Measurements from ENCODE around the gene VSX1. TPM values are rescaled to one million over a fixed set of nuclear protein-coding genes. Genes with fewer than 3 reads are reported as not detected.

VSX1 gene
- polyA plus RNA-seq, 1 donor from 2014 or later: not detected

GRCh38 chr20:25050501-25051350, 31.2 kb downstream of the VSX1 start:
- Histone ChIP-seq H3K36me3 (ENCODE audit: insufficient read depth, low read length) (no peaks in the 10 kb centered on the region), H3K4me3 (ENCODE audit: low read length) (no peak overlapping the region), H3K27me3 (ENCODE audit: insufficient read depth, low read depth, low read length) (peaks cover 3% of the 10 kb centered on the region), H3K27ac (ENCODE audit: low read length) (no peak overlapping the region), H3K4me2 (ENCODE audit: low read length) (no peak overlapping the region), H2AFZ (ENCODE audit: low read depth, low read length) (no peak overlapping the region), H4K20me1 (ENCODE audit: insufficient read depth) (no peaks in the 10 kb centered on the region), H3K9me2 (ENCODE audit: insufficient read depth, low read length) (no peaks in the 10 kb centered on the region), H3K9me3 (ENCODE audit: low read length) (no peaks in the 10 kb centered on the region), H3F3A (ENCODE audit: insufficient read depth, low read length, poor library complexity, severe bottlenecking) (no peaks in the 10 kb centered on the region), H3K9ac (ENCODE audit: low read length) (no peak overlapping the region), H3K79me2 (replicated peaks; ENCODE audit: insufficient read depth, low read length) (no peaks in the 10 kb centered on the region)
- TF ChIP-seq TAF1 (IDR thresholded peaks at IDR 0.05; ENCODE audit: low read depth) (no peak), POLR2AphosphoS5 (IDR thresholded peaks at IDR 0.05) (no peak)

DNA sequence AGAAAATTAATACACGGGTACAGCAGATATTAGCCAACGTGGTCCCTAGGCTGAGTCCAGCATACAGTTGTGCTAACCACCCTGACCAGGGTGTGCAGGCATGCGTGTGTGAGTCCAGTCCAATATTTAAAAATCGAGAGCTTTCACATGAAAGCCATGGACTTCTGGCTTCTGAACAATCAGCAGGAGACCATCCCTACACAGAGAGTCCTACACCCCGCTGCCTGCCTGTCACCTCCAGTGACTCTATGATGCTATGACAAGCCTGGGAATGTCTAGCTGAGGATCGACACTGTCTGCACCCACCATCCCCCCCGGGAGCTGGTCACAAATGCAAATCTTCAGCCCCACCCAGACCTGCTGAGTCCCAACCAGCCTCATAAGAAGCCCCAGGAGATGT, 31.9 kb downstream of the VSX1 start:
- H3K36me3 ChIP-seq (ENCODE audit: insufficient read depth, low read length): no peaks in the 10 kb centered on the region
- TF ChIP-seq RAD21 (conservative IDR thresholded peaks at IDR 0.05): no peak
- TF ChIP-seq CTCF (IDR thresholded peaks at IDR 0.05; ENCODE audit: poor library complexity, severe bottlenecking): no peak
- TF ChIP-seq EP300 (conservative IDR thresholded peaks at IDR 0.05; ENCODE audit: poor library complexity, severe bottlenecking): no peak
- no peak for TF ChIP-seq EZH2 (IDR thresholded peaks at IDR 0.05; ENCODE audit: borderline replicate concordance, insufficient read depth, low read length, poor library complexity, severe bottlenecking)
- no peak for TF ChIP-seq SMC3 (conservative IDR thresholded peaks at IDR 0.05; ENCODE audit: poor library complexity)
- TF ChIP-seq, protein P1, sequence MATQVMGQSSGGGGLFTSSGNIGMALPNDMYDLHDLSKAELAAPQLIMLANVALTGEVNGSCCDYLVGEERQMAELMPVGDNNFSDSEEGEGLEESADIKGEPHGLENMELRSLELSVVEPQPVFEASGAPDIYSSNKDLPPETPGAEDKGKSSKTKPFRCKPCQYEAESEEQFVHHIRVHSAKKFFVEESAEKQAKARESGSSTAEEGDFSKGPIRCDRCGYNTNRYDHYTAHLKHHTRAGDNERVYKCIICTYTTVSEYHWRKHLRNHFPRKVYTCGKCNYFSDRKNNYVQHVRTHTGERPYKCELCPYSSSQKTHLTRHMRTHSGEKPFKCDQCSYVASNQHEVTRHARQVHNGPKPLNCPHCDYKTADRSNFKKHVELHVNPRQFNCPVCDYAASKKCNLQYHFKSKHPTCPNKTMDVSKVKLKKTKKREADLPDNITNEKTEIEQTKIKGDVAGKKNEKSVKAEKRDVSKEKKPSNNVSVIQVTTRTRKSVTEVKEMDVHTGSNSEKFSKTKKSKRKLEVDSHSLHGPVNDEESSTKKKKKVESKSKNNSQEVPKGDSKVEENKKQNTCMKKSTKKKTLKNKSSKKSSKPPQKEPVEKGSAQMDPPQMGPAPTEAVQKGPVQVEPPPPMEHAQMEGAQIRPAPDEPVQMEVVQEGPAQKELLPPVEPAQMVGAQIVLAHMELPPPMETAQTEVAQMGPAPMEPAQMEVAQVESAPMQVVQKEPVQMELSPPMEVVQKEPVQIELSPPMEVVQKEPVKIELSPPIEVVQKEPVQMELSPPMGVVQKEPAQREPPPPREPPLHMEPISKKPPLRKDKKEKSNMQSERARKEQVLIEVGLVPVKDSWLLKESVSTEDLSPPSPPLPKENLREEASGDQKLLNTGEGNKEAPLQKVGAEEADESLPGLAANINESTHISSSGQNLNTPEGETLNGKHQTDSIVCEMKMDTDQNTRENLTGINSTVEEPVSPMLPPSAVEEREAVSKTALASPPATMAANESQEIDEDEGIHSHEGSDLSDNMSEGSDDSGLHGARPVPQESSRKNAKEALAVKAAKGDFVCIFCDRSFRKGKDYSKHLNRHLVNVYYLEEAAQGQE (IDR thresholded peaks at IDR 0.05; ENCODE audit: borderline replicate concordance): no peak
- no peak for TF ChIP-seq POLR2AphosphoS5 (IDR thresholded peaks at IDR 0.05)
- TF ChIP-seq MXI1 (conservative IDR thresholded peaks at IDR 0.05; ENCODE audit: poor library complexity, severe bottlenecking): no peak
- no peak for TF ChIP-seq TAF1 (IDR thresholded peaks at IDR 0.05; ENCODE audit: low read depth)
- H3K27ac ChIP-seq (ENCODE audit: low read length): no peak overlapping the region
- H3K9me3 ChIP-seq (ENCODE audit: low read length): no peaks in the 10 kb centered on the region
- H3K9ac ChIP-seq (ENCODE audit: low read length): no peak overlapping the region
- H3K4me2 ChIP-seq (ENCODE audit: low read length): no peak overlapping the region
- H2AFZ ChIP-seq (ENCODE audit: low read depth, low read length): no peak overlapping the region
- H3K9me2 ChIP-seq (ENCODE audit: insufficient read depth, low read length): no peaks in the 10 kb centered on the region
- H3K27me3 ChIP-seq (ENCODE audit: insufficient read depth, low read depth, low read length): no peaks in the 10 kb centered on the region
- no peak overlapping the region for H3K4me3 ChIP-seq (ENCODE audit: low read length)
- no peaks in the 10 kb centered on the region for H4K20me1 ChIP-seq (ENCODE audit: insufficient read depth)
- H3F3A ChIP-seq (ENCODE audit: insufficient read depth, low read length, poor library complexity, severe bottlenecking): no peaks in the 10 kb centered on the region
- no peaks in the 10 kb centered on the region for H3K79me2 ChIP-seq (replicated peaks; ENCODE audit: insufficient read depth, low read length)
